ENCODE measurements around the gene FADS6.
"Not testable (repeated sequence)": the region's sequence is repeated elsewhere in the genome, so short reads cannot be mapped to it uniquely, and the experiment has no call there.

FADS6 gene

DNA sequence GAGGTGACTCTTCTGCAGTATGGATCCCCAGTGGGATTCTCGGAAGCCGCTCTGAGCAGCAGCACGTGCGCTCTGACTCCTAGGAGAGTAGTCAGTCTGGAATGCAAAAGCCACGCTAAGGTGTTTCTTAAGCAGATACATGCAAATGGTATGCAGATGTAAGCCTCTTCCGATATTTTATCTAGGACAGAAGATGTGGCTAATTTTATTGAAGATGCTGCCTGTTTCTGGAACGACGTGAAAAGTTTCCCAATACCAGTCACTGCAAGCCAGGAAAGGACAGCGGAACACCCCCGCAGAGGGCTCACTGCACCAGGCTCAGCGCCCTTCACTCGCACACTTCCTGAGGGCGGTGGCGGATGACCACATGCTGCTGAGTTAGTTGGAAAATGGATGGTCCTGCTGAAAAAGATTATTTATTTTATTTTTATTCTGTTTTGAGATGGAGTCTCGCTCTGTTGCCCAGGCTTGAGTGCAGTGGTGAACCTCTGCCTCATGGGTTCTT lies 10.1 kb downstream of the FADS6 start:
- no peak for DNase-seq

- no peak for DNase-seq
These were observed 10.8 kb downstream of the FADS6 start for GRCh38 chr17:74882517-74883240.

GRCh38 chr17:74881073-74881472 lies 12.4 kb downstream of the FADS6 start:
- DNase-seq, result no peak

DNA sequence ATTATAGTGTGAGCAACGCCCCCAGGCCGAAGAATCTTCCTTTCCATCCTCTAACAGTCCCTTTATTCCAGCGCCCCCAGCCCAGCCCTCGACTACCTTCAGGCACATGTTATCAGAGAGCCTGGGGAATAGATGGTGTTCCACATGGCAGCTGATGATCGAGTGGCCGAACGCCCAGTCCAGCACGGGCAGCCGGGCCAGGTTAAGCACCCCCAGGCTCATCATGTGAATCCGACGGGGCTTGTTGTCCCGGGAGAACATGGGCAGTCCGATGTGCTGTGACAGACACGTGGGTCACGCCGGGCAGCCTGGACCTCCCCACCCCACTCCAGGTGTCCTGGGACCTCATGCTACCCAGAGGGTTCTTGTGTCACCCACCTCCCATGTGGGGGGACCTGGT lies 14.1 kb downstream of the FADS6 start:
- no peak for DNase-seq

DNA sequence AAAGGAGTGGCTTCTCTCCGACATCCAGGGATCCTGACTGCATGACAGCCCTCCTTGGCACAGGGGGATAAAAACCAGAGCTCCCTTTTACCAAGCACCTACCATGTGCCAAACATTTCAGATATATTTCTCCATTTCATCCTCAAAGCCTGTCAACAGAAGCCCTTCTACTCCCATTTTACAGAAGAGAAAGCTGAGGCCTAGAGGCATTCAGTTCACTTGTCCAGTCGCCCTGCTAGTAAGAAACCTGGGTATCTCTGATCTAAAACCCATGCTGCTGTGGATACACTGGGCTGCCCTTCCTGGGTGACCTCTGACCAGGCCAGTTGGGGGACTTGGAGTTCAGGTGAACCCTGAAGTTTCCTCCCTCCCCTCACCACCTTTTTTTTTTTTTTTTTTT lies 14.8 kb downstream of the FADS6 start:
- DNase-seq, result no peak

DNA sequence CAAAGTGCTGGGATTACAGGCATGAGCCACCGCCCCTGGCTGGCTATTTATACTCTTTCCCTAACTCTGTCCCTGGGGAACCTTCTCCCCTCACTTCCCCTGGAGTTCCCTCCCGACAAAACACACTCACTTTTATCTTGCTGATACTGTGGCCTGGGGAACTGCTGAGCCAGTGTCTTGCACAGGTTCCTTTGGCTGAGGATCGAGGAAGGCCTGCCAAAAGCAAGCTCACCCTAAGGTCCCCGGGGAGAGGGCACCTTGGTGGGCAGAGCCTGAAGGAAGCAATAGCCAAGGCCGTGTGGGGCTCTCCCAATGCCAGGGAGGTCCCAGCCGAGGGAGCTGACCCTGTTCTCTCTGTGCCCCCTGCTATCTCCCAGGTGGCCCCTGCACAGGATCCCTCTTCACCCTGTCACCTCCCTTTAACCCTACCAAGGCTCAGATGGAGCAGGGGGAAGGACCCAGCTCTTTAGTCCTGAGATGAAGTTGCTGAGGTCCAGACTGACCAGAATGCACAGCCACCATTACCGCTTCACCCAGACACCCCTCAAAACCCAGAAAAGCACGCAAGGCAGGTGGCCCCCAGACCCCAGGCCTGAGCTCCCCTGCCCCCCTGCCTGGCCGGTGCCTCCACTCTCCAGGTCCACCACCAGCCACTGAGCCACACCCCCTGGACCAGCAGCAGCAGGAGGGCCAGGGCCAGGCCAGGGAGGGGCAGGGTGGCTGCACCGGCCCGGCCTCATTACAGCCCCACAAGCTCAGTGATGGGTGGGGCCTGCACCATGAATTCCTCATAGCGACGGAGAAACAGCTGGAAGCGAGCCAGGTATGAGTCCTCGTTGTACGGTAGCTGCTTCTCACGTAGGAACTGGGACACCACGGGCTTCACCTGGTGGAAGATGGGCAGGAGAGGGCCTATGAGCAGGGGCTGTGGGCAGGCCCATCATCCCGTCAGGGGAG lies 15.6 kb downstream of the FADS6 start:
- DNase-seq, result no peak

GRCh38 chr17:74875977-74876593 lies 17.3 kb downstream of the FADS6 start:
- no peak for DNase-seq

GRCh38 chr17:74875155-74875976 lies 18.1 kb downstream of the FADS6 start:
- DNase-seq, result no peak

GRCh38 chr17:74874615-74875037 lies 18.8 kb downstream of the FADS6 start:
- DNase-seq, result no peak

DNA sequence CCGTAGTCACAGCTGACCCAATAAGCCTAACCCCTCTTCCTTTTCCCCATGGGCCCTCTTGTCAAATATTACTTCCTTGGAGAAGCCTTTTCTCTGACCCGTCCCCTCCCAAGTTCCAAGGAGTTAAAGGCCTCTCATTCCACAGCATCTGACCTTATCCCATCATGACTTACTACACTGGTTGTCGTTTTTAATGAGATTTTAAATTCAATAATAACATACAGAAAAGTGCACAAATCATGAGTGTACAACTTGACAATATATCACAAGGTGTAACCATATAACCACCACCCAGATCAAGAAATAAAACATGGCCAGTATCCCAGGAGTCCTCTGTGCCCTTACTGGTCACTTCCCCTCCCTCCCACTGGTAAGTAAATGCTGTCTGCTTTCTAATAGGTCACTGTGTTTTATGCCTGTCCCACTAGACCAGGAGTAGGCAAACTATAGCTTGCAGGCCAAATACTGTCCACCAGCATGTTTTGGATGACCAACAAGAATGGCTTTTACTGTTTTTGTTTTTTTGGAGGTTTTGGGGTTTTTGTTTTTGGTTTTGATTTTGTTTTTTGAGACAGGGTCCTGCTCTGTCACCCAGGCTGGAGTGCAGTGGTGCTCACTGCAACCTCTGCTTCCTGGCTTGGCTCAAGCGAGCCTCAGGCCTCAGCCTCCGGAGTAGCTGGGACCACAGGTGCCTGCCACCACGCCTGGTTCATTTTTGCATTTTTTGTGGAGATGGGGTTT lies 19.4 kb downstream of the FADS6 start:
- no peak for DNase-seq

DNA sequence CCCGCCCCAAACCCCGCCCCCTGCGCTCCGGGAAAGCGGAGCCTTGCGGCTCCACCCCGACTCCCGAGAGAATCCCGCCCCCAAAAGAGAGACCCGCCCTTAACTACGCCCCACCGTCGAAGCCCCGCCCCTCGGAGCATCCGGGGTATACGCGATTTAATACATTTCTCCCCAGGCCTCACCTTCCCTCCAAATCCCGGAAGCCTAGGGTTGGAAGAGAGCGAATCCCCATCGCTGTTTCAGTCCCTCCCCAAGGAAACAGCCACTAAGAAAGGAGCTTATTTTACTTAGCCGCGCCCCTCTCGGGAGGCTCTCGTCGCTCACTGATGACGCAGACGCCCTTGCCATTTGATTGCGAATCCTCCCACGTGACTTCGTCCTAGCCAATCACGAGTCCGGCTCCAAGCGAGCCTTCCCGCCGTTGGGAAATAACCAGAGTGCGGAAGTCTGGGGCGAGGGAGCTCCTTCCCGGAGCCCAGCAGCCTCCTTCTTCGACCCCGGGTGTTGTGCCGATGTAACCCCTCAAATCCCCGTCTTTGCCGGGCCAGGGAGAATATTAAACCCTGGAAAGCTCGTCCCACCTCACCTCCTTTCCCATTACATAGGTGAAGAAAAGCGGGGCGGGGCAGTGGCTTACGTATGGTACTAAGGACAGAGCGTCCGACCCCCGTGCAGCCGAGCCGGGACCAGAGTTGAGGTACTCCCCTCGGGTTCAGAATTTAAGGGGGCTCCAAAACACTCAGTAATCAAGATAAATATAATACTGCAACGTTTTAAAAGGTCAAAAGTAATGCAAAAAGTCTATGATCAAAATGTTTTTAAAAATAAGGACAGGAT lies 20.2 kb downstream of the FADS6 start:
- peak; percentile 100 for DNase-seq

DNA sequence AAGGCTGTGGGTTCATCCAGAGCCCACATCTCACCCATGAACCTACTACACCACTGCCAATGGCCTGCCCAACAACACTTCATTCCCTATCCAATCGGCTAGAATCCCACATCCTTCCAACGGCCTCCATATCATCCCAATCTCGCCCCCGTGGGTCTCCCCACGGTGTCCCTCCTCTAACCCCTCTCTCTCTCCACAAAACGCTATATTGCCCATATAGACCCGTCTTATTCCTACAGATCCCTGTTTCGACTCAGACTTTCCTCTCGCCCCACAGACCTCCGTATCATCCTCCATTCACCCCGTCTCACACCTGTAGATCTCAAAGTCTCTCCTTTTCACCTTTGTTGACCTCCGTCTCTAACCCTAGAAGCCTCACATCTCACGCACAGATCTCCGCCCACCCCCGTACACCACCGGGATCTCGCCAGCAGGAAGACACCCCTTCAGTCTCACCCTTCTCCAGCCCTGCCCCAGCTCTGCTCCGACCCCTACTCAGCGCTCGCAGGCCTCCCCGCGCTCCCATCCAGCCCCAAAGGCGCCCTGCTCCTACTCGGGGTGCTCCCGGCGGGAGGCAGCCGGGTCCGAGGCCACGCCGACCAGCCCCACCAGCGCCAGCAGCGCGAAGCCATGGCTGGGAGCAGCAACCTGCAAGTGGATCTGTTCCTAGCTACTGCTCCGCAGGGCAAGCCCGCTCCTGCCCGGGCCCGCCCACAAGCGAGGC lies 21.0 kb downstream of the FADS6 start, which contains the start of gene FDXR:
FDXR (minus strand) TSS at position 682 of the 724 bp plus-strand sequence; CDS start at position 632, 50 bp downstream.
- no peak for DNase-seq

DNA sequence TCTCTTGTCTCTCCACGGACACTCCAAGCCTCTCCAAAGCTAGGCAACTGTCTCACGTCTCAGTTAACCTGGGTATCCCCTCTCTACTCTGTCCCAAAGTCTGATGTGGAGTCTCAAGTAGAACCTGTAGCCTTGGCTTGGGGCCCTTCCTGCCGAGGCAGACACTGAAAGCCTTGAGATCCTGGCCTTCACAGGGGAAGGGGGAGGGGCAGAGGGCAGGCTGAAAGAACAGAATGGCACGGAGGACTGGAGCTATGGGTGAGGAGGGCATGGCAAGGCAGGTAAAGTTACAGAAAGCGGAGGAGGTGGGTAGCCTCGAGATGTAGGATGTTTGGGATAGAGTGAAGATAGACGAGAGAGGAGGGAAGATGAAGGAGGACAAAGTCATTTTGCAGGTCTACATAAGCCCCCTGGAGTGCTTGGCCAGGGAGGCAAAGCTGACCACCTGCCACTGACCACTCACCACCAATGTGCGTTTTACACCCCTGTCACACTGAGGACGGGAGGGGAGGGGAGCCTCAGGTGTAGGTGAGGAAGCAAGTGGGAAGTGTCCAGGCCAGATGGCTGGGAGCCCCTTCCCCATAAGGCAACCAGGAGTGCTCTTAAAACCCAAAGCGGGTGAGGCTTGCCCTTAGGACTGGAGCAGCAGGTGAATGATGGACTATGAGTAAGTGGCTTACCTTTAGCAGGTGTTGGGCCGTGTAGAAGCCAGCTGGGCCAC lies 21.9 kb downstream of the FADS6 start:
- no peak for DNase-seq

DNA sequence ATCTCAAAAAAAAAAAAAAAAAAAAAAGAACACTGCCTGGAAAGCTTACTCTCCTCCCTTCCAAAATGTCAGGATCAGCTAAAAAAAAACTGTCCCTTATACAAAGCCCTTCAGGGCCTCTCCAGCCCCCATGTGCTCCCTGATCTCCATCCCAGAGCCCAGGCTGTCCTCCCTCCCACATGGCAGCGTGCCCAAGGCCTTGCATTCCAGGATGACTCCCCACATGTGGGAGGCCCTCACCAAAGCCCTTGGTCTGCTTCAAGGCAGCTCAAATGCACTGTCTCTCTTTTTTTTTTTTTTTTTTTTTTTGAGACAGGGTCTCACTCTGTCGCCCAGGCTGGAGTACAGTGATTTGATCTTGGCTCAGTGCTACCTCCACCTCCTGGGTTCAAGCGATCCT lies 22.9 kb downstream of the FADS6 start:
- DNase-seq, result no peak

- DNase-seq, result not testable (repeated sequence)
These were observed 23.4 kb downstream of the FADS6 start for GRCh38 chr17:74870028-74870427.

DNA sequence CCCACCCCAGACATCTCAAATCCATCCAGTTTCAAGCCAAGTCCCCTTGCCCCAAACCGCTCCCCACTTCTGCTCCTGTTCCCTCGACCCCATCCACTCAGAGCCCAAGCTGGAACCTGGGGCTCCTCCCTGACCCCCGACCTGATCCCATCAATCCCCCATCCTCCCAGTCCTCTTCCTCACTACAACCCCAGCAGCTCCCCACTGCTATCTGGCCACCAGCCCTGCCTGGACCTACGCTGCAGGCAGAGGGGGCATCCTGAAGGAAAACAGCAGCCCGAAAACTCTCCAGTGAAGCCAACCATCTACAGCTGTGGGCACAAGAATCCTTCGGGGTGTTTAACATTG lies 24.6 kb downstream of the FADS6 start:
- no peak for DNase-seq

GRCh38 chr17:74868251-74868907 lies 25.1 kb downstream of the FADS6 start:
- DNase-seq, result no peak

DNA sequence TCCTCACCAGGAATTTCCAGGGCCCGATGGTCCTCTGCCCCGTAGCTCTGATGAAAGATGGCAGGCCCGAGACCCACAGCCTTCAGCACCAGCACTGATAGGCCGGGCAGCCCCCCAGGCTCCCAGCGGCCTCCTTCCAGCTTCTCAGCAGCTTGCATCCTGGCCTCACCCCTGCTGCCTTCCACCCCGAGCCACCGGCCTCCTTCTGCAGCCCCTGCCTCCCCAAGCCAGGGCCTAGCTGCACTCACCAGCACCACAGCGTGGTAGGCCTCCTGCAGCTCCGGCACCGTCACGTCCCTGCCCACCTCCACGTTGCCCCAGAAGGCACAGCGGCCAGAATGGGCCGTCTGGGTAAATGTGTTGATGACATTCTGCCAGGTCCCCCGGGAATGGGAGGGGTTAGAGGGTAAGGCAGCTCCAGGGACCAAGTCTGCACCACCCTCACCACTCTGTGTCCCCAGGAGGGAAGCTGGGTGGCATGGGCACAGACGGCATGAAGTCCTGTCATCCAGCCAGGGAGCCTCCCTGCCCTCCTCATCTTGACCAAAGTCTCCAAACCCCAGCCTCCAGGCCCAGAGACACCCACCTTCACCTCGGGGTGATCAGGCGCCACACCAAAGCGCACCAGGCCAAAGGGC lies 27.1 kb downstream of the FADS6 start:
- no peak for DNase-seq
